Stimulated activated CD4-positive, alpha-beta T cell treated with anti-CD3 and anti-CD28 coated beads, TNF-alpha, amount 100 ng/mL, for 24 hours (primary cell): Measurements from ENCODE around the gene NMUR1.
"Not testable (repeated sequence)": the region's sequence is repeated elsewhere in the genome, so short reads cannot be mapped to it uniquely, and the experiment has no call there.

Source experiments
- DNase-seq, 3 experiments: peaks; one replicate each; pipeline ENCODE4 v3.0.0-alpha.2; 2020; ENCODE audit warnings: low read depth in 3 of 3

NMUR1 gene, protein sequence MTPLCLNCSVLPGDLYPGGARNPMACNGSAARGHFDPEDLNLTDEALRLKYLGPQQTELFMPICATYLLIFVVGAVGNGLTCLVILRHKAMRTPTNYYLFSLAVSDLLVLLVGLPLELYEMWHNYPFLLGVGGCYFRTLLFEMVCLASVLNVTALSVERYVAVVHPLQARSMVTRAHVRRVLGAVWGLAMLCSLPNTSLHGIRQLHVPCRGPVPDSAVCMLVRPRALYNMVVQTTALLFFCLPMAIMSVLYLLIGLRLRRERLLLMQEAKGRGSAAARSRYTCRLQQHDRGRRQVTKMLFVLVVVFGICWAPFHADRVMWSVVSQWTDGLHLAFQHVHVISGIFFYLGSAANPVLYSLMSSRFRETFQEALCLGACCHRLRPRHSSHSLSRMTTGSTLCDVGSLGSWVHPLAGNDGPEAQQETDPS

DNA sequence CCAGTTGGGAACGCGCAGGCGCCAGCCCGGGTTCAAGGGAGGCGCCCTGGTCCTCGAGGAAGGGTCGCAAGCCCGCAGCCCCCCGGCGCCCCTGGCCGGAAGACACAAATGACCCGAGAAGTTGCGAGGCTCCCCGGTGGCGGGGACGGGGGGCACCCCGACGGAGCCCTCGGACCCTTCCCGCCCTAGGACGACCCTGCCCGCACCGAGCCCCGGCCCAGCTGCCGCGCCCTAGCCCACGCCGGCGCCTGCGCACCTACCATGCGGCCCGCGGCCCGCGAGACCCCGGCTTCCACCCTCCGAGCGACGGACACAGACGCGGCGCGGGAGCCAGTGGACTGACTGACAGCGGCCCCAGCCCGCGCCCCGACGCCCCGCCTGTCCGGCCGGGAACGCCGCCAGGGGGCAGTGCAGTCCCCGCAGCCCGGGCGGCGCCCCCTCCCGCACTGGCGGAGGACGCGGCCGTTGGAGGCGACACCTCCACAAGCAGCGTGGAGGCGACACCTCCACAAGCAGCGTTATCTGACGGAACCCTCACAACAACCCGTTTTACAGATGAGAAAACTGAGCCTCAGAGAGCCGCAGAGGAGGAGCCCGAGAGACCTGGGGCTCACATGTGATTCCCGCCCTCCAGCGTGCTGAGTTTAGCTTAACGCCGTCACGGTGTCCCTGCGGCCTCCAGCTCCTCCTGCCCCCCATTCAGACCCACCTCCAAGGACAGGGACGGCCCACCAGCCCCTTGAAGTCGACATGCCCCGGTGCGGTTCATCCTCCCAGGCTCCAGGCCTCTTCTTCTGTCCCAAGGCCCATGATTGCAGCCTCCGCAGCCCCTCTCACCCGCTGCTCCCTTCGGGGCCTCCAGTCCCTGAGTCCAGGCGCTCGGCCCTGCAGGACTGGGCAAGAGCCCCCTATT, at the start of gene NMUR1:
Gene NMUR1 (minus strand): TSS at position 347 of the 913 bp plus-strand sequence. CDS start 84 bp downstream, at position 263.
- DNase-seq, result peak; percentile 30 to 65 (median 53)

DNA sequence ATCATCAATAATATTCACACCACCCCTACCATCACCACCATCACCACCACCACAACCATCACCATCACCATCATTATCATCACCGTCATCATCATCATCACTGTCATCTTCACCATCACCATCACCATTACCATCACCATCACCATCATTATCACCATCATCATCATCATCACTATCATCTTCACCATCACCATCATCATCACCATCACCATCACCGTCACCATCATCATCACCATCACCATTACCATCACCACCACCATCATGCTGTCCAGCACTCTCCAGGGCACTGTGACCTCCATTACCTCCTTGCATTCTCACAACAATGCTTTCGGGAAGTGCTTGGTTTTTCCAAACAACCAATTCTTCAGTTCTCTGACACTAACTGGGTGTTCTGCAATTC, 49.3 kb upstream of the NMUR1 start:
- DNase-seq, result no peak

DNA sequence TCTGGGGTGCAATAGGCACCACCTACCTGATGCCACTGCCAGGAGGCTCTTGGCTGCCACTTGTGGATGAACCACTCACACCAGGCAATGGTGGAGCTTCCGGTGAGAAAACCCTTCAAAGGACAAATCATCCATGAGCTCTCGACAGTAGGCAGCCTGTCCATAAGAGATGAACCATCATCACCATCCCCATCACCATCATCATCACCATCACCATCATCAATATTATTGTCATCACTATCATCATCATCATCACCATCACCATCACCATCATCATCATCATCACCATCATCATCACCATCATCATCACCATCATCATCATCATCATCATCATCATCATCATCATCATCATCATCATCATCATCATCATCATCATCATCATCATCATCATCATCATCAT, 48.4 kb upstream of the NMUR1 start:
- DNase-seq, result not testable (repeated sequence)

DNA sequence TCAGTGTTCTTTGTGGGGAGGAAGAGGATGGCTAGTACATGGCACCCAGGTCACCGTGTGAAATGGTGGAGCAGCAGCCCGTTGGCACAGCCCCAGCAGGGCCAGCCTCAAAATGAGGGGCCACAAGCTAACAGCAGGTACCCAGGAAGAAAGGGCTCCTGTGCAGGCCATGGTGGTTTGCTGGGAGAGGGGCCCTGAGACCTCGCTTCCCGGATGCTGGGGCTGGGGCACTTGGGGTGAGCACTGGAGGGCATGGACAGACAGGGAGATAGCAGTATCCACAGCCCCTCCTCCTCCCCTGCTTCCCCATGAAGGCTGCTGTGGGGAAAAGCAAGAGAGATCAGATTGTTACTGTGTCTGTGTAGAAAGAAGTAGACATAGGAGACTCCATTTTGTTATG, 46.2 kb upstream of the NMUR1 start:
- DNase-seq, result no peak

DNA sequence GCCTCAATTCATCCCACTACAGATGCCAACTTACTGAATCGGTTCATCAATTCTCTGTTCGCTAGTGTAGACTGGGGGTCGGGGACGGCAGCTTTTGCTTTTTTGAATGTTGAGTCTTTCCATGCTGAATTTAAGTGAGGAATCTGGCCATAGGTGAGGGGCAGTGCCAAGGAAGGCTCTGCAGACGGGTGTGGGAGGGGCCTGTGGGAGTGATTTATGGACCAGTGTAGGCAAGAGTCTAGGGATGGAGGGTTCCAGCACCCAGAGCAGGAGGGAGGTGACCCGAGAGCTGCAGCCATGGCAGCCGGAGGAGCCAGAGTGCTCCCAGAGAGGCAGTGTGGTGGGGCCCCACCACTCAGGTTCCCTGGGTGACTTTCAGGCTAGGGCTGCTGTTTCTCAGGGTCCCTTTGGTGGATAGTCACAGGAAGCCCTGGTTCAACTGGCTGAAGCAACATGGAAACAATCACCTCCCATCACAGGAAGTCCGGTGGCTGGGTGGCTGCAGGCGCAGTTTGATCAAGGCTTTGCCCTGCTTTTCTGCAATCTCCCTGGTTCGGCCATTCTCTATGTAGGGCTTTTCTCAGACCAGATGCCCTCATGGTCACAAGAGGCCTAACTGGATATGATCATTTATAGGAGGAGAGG, 45.5 kb upstream of the NMUR1 start:
- no peak for DNase-seq

DNA sequence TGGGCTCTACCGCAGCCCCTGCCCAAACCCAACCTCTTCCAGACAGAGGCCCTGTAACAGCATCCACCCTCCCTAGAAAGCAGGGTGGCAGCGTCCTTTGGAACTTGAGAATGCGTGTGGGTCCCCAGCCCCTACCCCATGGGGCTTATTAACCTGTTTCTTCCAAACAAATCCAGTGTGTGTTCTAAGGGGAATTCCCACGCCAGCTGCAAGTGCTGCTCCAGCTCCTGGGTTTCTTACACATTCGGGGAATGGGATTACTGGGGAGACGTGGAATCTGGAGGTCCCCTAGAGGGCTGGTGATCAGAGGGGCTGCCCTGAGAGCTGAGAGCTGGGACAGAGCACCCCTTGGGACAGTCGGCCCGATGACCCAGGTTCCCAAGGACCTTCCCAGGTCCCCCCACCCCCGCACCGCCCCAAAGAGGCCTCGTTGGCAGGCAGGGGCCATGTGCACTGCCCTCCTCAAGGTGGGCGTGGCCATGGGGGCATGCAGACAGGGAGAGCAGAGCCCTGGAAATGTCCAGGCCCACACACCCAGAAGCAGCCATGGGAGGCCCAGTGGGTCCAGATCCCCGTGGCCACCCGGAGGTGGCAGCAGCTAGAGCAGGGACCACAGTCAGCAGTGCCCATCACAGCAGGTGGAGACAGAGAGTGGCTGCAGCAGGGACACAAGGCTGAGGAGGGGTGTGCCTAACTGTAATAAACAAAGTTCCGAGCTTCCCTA, 43.6 kb upstream of the NMUR1 start:
- no peak for DNase-seq

DNA sequence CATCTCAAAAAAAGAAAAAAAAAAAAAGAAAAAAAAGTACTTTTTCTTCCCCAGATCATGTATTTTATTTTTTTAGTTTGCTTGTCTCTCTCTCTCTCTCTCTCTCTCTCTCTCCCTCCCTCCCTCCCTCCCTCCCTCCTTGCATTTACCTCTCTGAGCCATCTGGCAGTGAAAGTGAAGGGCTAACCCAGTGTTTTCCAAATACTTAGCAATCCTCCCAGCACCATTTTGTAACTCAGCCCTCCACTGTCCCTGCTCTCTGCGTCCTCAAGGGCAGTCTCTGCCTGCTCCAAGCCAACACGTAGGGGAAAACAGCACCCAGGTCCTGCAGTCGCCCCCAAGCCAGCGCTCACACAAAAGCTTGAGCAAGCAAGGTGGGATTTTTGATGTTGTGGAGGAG, 42.9 kb upstream of the NMUR1 start:
- DNase-seq, result no peak

DNA sequence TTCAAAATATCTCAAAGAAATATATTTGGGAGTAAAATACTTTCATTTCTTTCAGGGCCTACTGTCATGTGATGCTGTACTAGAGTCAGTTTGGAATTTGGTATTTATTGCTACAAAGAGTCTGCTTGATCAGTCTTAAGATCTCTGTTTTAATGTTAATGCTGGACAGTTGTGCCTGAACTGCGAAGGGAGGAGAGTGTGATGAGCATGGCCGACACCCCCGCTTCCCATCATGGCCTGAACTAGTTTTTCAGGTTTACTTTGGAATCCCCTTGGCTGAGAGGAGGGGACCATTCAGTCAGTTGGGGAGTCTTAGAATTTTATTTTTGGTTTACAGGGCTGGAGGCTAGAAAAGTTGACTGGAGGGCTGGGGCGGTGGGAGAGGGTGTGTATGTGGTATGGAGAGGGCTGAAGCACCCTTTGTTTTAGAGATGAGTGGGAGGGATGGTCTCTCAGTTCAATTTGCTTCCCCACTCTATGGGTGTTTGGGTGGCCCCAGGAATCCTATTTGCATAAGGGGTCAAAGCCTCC, 41.5 kb upstream of the NMUR1 start:
- DNase-seq, result no peak

DNA sequence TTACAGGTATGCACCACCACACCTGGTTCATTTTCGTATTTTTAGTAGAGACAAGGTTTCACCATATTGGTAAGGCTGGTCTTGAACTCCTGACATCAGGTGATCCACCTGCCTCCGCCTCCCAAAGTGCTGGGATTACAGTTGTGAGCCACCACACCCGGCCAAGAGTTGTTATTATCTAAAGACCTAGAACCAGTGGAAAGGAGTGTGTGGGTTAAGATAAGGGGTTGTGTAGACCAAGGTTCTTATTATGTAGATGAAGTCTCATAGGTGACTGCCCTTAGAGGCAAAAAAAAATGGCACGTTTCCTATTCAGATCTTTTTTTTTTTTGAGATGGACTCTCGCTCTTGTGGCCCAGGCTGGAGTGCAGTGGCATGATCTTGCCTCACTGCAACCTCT, 40.7 kb upstream of the NMUR1 start:
- DNase-seq, result not testable (repeated sequence)

DNA sequence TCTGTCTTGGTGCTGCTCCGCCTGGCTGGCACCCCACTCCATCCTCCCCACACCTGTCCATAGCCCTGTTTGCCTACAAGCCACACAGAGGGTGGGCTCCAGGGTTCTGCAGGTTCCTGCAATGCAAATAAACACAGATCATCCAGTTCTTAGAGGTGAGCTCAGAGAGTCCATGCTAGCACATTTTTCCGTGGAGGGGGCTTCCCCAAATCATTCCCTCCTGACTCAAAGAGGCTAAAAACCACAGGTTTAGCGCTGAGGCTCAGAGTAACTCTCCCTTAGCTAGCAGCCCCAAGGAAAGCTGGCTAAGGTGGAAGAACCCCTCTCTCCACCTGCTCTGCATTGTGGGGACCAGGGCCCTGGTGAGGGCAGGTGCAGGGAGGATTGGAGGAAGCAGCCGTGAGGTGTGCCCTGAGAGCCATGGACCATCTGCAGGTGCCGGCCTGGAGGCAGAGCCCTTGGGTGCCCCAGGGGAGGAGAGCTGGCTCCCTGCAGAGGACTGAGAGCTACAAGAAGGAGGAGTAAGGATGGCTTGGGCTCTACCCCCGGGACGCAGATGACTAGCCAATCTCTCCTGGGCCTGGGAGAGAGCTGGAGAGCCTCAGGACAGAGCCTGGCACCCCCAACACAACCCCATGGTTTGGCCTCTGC, 38.7 kb upstream of the NMUR1 start:
- DNase-seq, result peak in 1 of 3 experiments; percentile 23

DNA sequence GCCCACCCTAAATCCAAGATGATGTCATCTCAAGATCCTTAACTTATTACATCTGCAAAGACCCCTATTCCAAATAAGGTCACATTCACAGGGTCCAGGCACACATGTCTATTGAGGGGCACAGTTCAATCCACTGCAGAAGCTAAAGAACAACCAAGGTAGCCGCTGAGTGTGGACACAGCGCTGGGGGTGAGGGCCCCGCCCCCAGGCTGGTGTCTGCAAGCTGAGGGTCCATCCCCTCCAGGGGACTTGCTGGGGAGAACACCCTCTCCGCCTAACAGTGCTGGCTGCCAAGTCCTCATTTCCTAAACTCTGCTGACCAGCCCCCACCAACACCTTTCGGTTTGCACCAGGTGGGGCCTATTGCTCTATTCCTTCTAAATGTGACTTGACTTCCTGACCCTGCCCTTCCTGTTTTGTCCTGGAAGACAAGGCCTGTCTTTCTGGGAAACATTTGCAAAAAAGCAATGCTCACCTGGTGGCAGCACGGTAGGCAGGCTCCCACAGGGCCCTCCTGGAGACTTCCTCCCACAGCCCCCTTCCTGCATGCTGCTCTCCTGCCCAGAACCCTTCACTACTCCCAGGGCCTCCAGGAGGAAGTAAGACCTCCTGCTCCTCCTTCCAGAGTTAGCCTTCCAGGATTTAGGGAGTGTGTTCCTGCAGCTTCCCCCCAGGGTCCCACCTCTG, 38.0 kb upstream of the NMUR1 start:
- DNase-seq, result no peak

DNA sequence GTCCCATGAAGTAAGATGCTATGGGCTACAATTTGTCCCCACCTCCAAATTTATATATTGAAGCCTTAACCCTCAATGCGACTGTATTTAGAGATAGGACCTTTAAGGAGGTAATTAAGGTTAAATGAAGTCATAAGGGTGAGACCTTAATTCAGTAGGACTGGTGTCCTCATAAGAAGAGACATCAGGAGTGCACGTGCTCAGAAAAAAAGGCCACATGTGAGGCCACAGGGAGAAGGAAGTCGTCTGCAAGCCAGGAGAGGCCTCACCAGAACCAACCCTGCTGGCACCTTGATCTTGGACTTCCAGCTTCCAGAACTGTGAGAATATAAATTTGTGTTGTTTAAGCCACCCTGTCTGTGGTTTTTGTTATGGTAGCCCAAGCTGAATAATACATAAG, 36.9 kb upstream of the NMUR1 start:
- DNase-seq, result no peak

DNA sequence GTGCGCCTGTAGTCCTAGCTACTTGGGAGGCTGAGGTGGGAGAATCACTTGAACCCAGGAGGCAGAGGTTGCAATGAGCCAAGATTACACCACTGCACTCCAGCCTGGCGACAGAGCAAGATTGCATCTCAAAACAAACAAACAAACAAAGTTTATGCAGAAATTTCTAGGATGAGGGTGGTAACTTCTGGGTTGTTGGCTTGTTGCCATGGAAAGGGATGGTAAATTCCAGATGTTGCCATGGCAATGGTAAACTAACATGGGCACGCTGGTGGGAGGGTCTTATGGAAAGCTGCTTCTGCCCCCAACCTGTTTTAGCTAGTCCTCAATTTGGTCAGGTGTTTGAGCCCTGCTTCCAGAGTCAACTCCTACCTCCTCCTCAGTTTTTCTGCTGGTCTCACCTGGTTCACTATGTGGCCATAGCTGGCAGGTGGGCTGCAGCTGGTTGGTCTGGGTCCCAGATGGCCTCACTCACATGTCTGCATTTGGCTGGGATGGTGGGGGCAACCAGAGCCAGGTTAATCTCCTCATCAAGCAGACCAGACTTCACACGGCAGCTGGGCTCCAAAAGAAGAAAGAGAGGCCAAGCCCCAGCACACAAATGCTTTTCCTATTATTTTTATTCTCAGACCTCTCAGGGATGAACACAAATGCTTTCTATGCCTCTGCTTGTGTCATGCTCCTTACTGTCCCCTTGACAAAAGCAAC, 35.8 kb upstream of the NMUR1 start:
- DNase-seq, result no peak

DNA sequence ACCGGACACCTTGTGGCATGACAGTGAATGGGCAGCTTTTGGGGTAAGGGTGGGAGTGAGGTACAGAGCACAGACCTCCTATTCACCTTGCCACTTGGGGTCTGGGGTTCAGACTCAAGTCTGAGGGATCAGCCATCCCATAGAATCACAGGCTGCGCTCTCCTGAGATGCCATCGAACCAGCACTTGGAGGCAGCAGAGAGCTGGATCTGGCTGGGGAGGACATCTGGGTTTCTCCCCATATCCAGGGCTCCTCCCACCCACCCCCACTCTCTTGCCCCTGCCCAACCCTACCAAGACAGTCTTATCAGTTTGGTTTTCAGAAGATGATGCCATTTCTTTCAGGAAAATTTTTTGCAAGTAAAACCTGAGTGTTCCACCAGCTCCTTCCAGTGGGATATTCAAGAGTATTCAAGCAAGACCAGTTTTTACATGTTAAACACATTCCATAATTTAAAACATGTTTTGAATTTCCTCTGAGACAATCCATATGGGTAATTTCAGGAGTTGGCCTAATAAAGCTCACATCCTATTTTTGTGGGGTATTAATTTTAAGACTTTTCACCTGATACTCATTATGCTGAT, 33.2 kb upstream of the NMUR1 start:
- DNase-seq, result peak in 2 of 3 experiments; percentile 13 to 58

DNA sequence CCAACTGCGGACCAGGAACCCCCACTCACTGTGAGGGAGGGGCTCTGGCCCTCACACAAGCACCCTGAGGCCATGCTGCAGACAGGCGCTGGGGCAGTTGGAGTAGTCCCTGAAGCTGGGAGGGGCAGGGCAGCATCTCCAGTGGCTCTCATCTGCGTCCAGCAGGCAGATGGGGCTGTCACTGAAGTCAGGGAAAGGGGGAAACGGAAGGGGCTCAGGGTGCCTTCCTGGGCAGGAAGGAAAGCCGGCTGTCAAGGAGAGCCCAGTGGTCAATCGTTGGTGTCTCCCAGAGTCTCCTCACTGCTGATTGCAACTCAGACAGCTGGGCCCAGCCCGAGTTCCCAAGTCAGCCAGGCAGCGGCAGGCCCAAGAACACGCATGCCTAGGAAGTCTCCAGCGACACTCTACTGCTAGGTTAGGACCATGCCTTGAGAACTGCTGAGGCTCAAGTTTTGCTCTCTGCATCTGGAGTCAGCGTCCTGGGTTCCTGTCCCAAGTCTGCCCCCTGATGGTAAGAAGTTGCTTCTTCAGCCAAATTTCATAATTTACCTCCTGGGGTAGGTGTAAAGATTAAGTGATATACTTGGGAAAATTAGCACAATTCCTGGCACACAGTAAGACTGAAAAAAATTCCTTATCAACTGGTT, 27.4 kb upstream of the NMUR1 start:
- DNase-seq, result peak; percentile 13 to 29 (median 23)

DNA sequence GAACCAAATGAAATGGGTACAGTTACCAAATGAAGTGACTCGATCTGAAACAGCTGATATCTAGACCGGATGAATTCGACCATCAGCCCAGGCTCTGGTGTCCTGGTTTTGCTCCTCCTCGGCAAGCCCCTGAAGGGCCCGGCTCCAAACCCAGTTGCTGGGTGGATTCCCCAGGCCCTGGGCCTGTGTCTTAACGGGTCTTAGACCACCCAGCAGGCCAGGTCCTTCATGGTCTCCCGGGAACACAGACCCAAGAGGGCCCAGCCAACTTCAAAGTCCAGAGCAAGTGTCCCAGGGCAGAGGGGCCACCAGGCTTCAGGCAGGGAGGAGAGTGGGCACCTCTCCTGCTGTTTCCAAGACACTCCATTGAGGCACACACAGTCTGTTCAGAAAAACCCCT, 26.7 kb upstream of the NMUR1 start:
- no peak for DNase-seq

DNA sequence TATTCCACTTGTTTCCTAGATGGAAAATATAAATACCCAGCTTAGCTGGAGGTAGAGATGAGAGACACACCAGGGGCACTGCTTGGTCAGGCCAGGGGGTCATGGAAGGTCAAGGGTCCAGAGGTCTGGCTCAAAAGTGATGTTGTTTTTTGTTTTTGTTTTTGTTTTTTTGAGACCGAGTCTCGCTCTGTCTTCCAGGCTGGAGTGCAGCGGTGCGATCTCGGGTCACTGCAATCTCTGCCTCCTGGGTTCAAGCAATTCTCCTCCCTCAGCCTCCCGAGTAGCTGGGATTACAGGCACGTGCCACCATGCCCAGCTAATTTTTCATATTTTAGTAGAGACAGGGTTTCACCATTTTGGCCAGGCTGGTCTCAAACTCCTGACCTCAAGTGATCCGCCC, 26.3 kb upstream of the NMUR1 start:
- DNase-seq, result not testable (repeated sequence)

DNA sequence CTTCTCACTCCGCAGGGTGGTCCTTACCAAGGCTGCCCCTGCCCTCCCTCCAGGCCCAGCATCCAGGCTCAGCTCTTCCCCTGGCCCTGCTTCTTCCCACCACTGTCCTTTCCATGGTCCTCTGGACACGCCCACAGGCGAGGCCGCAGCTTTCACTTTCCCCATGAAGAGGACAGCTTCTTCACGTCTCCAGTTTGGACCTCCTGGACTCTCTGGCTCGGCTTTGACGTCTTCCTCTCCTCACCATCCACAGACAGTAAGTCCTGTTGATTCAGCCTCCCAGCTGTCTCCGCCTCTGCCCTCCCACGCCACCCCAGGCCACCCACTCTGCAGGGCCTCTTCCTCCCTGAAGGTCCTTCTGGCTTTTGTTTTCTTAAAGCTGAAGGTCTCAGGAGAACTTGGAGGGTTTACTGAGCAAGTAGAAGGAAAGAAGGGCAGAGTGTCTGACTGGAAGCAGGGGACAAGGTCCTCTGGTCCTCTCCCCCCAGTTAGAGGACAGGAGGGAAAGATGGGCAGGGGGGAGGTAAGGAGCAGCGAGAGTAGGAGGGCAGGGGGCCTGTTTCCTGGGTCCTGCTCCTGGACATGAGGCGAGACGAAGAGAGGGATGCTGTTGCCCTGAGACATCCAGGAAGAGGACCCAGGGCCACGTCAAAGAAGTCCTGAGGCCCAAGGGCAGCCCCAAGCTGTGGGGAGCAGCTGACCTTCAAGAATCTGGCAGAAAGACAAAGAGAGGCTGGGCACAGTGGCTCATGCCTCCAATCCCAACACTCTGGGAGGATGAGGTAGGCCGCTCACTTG, 24.7 kb upstream of the NMUR1 start:
- no peak for DNase-seq
